LNCaP clone FGC (cell line): ENCODE measurements around the gene BDKRB1.

ENCODE experiments used
- DNase-seq: peaks from one replicate; pipeline ENCODE4 v3.0.0-alpha.2; 2011; ENCODE audit warnings: low read depth
- H3K4me3 ChIP-seq: 2 replicates; pipeline ENCODE4 v1.5.1; 2011; ENCODE audit warnings: mild to moderate bottlenecking, low read depth, low read length, control low read depth
- CTCF ChIP-seq: IDR thresholded peaks from 2 replicates; pipeline ENCODE4 v1.5.1; 2012; ENCODE audit warnings: mild to moderate bottlenecking; ENCODE audit not compliant: control insufficient read depth, insufficient read depth; ENCODE audit errors: extremely low read depth

Gene BDKRB1

GRCh38 chr14:96303981-96304380 lies 48.0 kb downstream of the BDKRB1 start:
- no peak for TF ChIP-seq CTCF
- no peak for DNase-seq
- H3K4me3 ChIP-seq: no peak overlapping the region

- no peak overlapping the region for H3K4me3 ChIP-seq
- DNase-seq: no peak
- TF ChIP-seq CTCF: 0 out of 2 replicates have a peak, but pooled peaks have one; percentile 7
Measured at GRCh38 chr14:96304956-96305355, 48.9 kb downstream of the BDKRB1 start.

- DNase-seq: no peak
- no peak overlapping the region for H3K4me3 ChIP-seq
- TF ChIP-seq CTCF: no peak
Measured at GRCh38 chr14:96307434-96307833, 51.4 kb downstream of the BDKRB1 start.

GRCh38 chr14:96309133-96309895 lies 53.3 kb downstream of the BDKRB1 start:
- H3K4me3 ChIP-seq: no peak overlapping the region
- TF ChIP-seq CTCF: no peak
- peak; percentile 37 for DNase-seq

- no peak for DNase-seq
- H3K4me3 ChIP-seq: no peak overlapping the region
- 0 out of 2 replicates have a peak, but pooled peaks have one; percentile 1 for TF ChIP-seq CTCF
Measured at GRCh38 chr14:96309896-96310330, 53.9 kb downstream of the BDKRB1 start.

- DNase-seq: no peak
- TF ChIP-seq CTCF: no peak
- no peak overlapping the region for H3K4me3 ChIP-seq
Measured at GRCh38 chr14:96310906-96311305, 54.9 kb downstream of the BDKRB1 start.
